PC-9 (cell line): ENCODE results near the gene CHRNA9. TPM values are rescaled to one million over a fixed set of nuclear protein-coding genes. Genes with fewer than 3 reads are reported as not detected.

Source experiments
- BruUV-seq: library from RNA; stranded (reverse); fragments of 400-500 nt; replicated peaks from 2 replicates; lab custom pipeline; 2021; lab: Mats Ljungman, UMichigan
- CTCF ChIA-PET: fragments of 300-600 bp; sonication (Branson Sonifier 250); formaldehyde crosslinking; loops from one replicate; lab custom pipeline; 2022; ENCODE audit warnings: antibody characterized with exemption; lab: Charles Lee
- POLR2A ChIA-PET: fragments of 300-600 bp; sonication (Branson Sonifier 250); formaldehyde crosslinking; loops from one replicate; lab custom pipeline; 2022; ENCODE audit warnings: antibody characterized with exemption; ENCODE audit not compliant: unreplicated experiment; lab: Charles Lee
- DNase-seq, 2 experiments: peaks; one replicate each; pipeline versions ENCODE4 v3.0.0 to v3.0.0-alpha.2; 2015 to 2022; ENCODE audit warnings: mixed read lengths in 1 of 2
- H2AFZ ChIP-seq: fragments of 200-600 bp; sonication (generic); 2 replicates; pipeline ENCODE4 v1.8.1; 2017; ENCODE audit warnings: antibody characterized with exemption
- H3F3A ChIP-seq: fragments of 200-600 bp; sonication (generic); 2 replicates; pipeline ENCODE4 v1.8.1; 2017; ENCODE audit warnings: antibody characterized with exemption, mild to moderate bottlenecking, low read depth; ENCODE audit not compliant: insufficient read depth
- H3K27ac ChIP-seq: fragments of 200-600 bp; sonication (generic); 2 replicates; pipeline ENCODE4 v1.6.1; 2016; ENCODE audit warnings: mixed run types
- H3K27me3 ChIP-seq: fragments of 200-600 bp; sonication (generic); 2 replicates; pipeline ENCODE4 v1.6.1; 2016; ENCODE audit warnings: low read depth, mixed run types; ENCODE audit not compliant: insufficient read depth
- H3K36me3 ChIP-seq: fragments of 200-600 bp; sonication (generic); 2 replicates; pipeline ENCODE4 v1.6.1; 2016; ENCODE audit warnings: low read depth, mixed run types
- H3K4me1 ChIP-seq: fragments of 200-600 bp; sonication (generic); replicated peaks from 2 replicates; pipeline ENCODE4 v1.6.1; 2016; ENCODE audit warnings: mixed run types; ENCODE audit not compliant: insufficient read depth
- H3K4me2 ChIP-seq: fragments of 200-600 bp; sonication (generic); 2 replicates; pipeline ENCODE4 v1.6.1; 2017; ENCODE audit warnings: mixed run types
- H3K4me3 ChIP-seq: fragments of 200-600 bp; sonication (generic); 2 replicates; pipeline ENCODE4 v1.6.1; 2016; ENCODE audit warnings: mixed run types
- H3K79me2 ChIP-seq: fragments of 200-600 bp; sonication (generic); 2 replicates; pipeline ENCODE4 v1.6.1; 2017; ENCODE audit warnings: low read depth, mixed run types
- H3K9me2 ChIP-seq: fragments of 200-600 bp; sonication (generic); 2 replicates; pipeline ENCODE4 v1.8.1; 2017; ENCODE audit warnings: mild to moderate bottlenecking; ENCODE audit not compliant: insufficient read depth
- H3K9me3 ChIP-seq: fragments of 200-600 bp; sonication (generic); 2 replicates; pipeline ENCODE4 v1.8.1; 2016; ENCODE audit warnings: low read depth; ENCODE audit not compliant: insufficient read depth
- H4K20me1 ChIP-seq: fragments of 200-600 bp; sonication (generic); 2 replicates; pipeline ENCODE4 v1.8.1; 2017; ENCODE audit not compliant: insufficient read depth
- CTCF ChIP-seq: fragments of 200-600 bp; sonication (generic); conservative IDR thresholded peaks from 2 replicates; pipeline ENCODE4 v1.6.1; 2017; ENCODE audit warnings: mixed run types, antibody characterized with exemption, mild to moderate bottlenecking, moderate library complexity
- EZH2 ChIP-seq: fragments of 200-600 bp; sonication (generic); IDR thresholded peaks from 2 replicates; pipeline ENCODE4 v1.8.0; 2017; ENCODE audit warnings: antibody characterized with exemption, low read depth
- intact Hi-C: fragments of 100-400 bp; cut with micrococcal nuclease; formaldehyde crosslinking; loops from one replicate; pipeline ENCODE4 v1.10.0; 2022; ENCODE audit not compliant: unreplicated experiment
- total RNA-seq: library from RNA; stranded (reverse); gene quantifications from 2 replicates; pipeline ENCODE4 v1.2.3, GENCODE V29; 2021

The CHRNA9 gene
- total RNA-seq, 1 experiment from 2014 or later: not detected

GRCh38 chr4:40299811-40300292, 35.3 kb upstream of the CHRNA9 start:
- Histone ChIP-seq H3K36me3 (no peaks in the 10 kb centered on the region; the same call in 1 of the 2 replicates), H4K20me1 (no peaks in the 10 kb centered on the region), H3K27ac (no peak overlapping the region), H3K9me2 (no peaks in the 10 kb centered on the region), H3K4me2 (no peak overlapping the region), H3K4me1 (peaks cover 4% of the 10 kb centered on the region; the same call in 1 of the 2 replicates), H2AFZ (no peak overlapping the region), H3F3A (no peaks in the 10 kb centered on the region), H3K27me3 (no peaks in the 10 kb centered on the region), H3K79me2 (no peaks in the 10 kb centered on the region), H3K4me3 (no peak overlapping the region), H3K9me3 (no peaks in the 10 kb centered on the region)
- TF ChIP-seq CTCF: no peak
- TF ChIP-seq EZH2: no peak
- no TSS peak for BruUV-seq
- no peak for DNase-seq
- intact Hi-C loops: no loop called here
- CTCF ChIA-PET: interaction anchor here (0.5 kb wide), 1 partner anchor 606 kb away, joined by 5 read pairs; no protein-coding TSS in a partner anchor
- POLR2A ChIA-PET: no interaction called here

GRCh38 chr4:40300371-40301162, 34.6 kb upstream of the CHRNA9 start:
- H4K20me1 ChIP-seq: no peaks in the 10 kb centered on the region
- H3K4me1 ChIP-seq: peaks cover 4% of the 10 kb centered on the region; the same call in 1 of the 2 replicates
- H3K9me2 ChIP-seq: no peaks in the 10 kb centered on the region
- H3K27me3 ChIP-seq: no peaks in the 10 kb centered on the region
- ChIA-PET POLR2A (no interaction called here), CTCF (interaction anchor here (0.5 kb wide), 1 partner anchor 606 kb away, joined by 5 read pairs; no protein-coding TSS in a partner anchor)
- no peak overlapping the region for H3K27ac ChIP-seq
- intact Hi-C loops: no loop called here
- no peak overlapping the region for H2AFZ ChIP-seq
- no TSS peak for BruUV-seq
- H3K9me3 ChIP-seq: no peaks in the 10 kb centered on the region
- TF ChIP-seq EZH2 (no peak), CTCF (no peak)
- no peaks in the 10 kb centered on the region; the same call in 1 of the 2 replicates for H3K36me3 ChIP-seq
- DNase-seq: no peak
- H3F3A ChIP-seq: no peaks in the 10 kb centered on the region
- H3K79me2 ChIP-seq: no peaks in the 10 kb centered on the region
- no peak overlapping the region for H3K4me2 ChIP-seq
- H3K4me3 ChIP-seq: no peak overlapping the region

- Histone ChIP-seq H4K20me1 (no peaks in the 10 kb centered on the region), H3K9me2 (no peaks in the 10 kb centered on the region), H3K36me3 (no peaks in the 10 kb centered on the region; the same call in 1 of the 2 replicates), H3K27ac (no peak overlapping the region), H3K4me3 (no peak overlapping the region), H3K27me3 (no peaks in the 10 kb centered on the region), H3F3A (no peaks in the 10 kb centered on the region), H3K4me1 (peaks cover 4% of the 10 kb centered on the region; the same call in 1 of the 2 replicates), H2AFZ (no peak overlapping the region), H3K79me2 (no peaks in the 10 kb centered on the region), H3K4me2 (no peak overlapping the region), H3K9me3 (no peaks in the 10 kb centered on the region)
- intact Hi-C loops: no loop called here
- ChIA-PET CTCF (no interaction called here), POLR2A (no interaction called here)
- BruUV-seq: no TSS peak
- no peak for DNase-seq
- TF ChIP-seq CTCF (no peak), EZH2 (no peak)
Measured at GRCh38 chr4:40301603-40302002, 33.5 kb upstream of the CHRNA9 start.
